Peyer's patch (tissue), 4 donors: ENCODE measurements around the gene DDX31. TPM values are rescaled to one million over a fixed set of nuclear protein-coding genes. Genes with fewer than 3 reads are reported as not detected.

Source experiments
- DNase-seq, 3 donors: peaks; one replicate each; pipeline ENCODE4 v3.0.0-alpha.2; 2017 to 2019
- H3K27ac ChIP-seq, 4 donors: fragments of 200-600 bp; sonication (generic); one replicate each; pipeline ENCODE4 v1.5.1; 2016 to 2019
- H3K27me3 ChIP-seq, 2 donors: fragments of 200-600 bp; sonication (generic); one replicate each; pipeline ENCODE4 v1.5.1; 2019
- H3K36me3 ChIP-seq, 3 donors: fragments of 200-600 bp; sonication (generic); one replicate each; pipeline ENCODE4 v1.5.1; 2016 to 2019
- H3K4me1 ChIP-seq, 4 donors: fragments of 200-600 bp; sonication (generic); one replicate each; pipeline ENCODE4 v1.5.1; 2016 to 2019
- H3K4me3 ChIP-seq, 4 donors: fragments of 200-600 bp; sonication (generic); 1 replicate in 3 of 4; 2 replicates in 1 of 4; pipeline ENCODE4 v1.5.1; 2016 to 2019; ENCODE audit warnings: mild to moderate bottlenecking in 1 of 4
- H3K9me3 ChIP-seq, 4 donors: fragments of 200-600 bp; sonication (generic); one replicate each; pipeline ENCODE4 v1.5.1; 2016 to 2019; ENCODE audit warnings: mild to moderate bottlenecking in 1 of 4
- POLR2A ChIP-seq, 2 donors: fragments of 450-650 bp; IDR thresholded peaks; one replicate each; pipeline ENCODE4 v1.5.1; 2017; ENCODE audit warnings: antibody characterized with exemption in 2 of 2, mild to moderate bottlenecking in 2 of 2, moderate library complexity in 2 of 2
- total RNA-seq, 4 donors: library from RNA; depleted of rRNA; stranded (reverse); fragments of >200 nt; gene quantifications; one replicate each; pipeline ENCODE4 v1.1.0, GENCODE V29; 2016
- TF ChIP-seq, protein P1 (sequence below), 6 experiments: fragments of 450-650 bp in 4 of 6; fragments of 200-600 bp in 2 of 6; sonication (generic) in 1 of 6; IDR thresholded peaks; one replicate each; pipeline ENCODE4 v1.5.1; 2017 to 2019; ENCODE audit warnings: antibody characterized with exemption in 6 of 6, mild to moderate bottlenecking in 3 of 6, moderate library complexity in 1 of 6

The DDX31 gene
- total RNA-seq, 4 donors from 2014 or later, result 4.9 to 14.0 (median 9.0) TPM

DNA sequence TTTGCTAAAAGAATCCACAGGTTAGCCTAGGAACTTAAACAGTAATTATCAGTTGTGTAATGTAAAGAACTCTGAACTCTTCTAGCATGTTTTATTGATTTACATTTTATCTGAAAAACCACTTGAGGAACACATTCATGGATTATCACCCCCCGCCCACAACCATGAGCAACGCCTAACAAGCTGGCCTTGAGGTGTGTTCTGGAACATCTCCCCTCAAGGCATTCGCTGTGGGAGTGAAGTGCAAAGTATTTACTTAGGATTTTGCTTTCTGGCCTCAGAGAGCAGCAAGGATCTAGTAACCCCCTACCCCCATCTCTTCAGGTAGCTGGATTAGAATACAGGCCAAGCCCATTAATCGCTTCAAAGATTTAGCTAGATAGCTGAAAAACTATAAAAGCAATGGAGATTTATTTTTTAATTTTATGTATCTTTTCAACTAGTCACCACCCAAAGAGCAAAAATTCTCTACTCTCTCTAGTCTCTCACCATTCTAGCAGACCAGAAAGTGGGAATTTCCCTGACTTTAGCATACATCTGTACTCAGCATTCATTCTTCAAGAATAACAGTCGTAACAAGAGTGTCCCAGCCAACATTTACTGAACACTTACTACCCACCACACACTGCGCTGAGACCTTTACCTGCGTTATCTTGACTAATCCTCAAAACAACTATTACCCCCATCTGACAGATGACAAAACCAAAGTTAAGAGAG is 37.2 kb downstream of the DDX31 start:
- no peak for TF ChIP-seq POLR2A (IDR thresholded peaks at IDR 0.05)
- H3K4me1 ChIP-seq, result no peaks in the 10 kb centered on the region
- H3K27me3 ChIP-seq, result no peaks in the 10 kb centered on the region
- no peak overlapping the region for H3K4me3 ChIP-seq
- no peak for DNase-seq
- no peak overlapping the region for H3K27ac ChIP-seq
- peaks cover 0 to 43% (median 0%) of the 10 kb centered on the region in 3 donors for H3K36me3 ChIP-seq
- no peaks in the 10 kb centered on the region for H3K9me3 ChIP-seq

DNA sequence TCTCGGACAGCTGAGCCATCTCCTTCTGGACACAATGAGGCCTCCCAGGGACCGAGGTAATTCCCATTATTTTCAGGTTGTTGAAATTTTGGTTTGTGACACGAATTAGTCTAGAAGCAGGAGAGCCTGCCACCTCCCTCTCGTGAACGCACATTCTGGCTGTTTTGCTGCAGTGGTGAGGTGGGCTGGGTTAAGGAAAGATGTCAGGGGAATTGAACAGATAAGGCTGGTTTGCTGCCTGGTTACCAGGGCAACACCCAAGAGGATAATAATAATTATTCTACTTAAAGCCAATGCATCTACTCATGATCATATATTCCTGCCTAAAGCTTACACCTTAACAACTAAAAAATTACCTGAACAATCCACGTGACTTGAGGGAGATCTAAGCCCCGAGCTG is 38.1 kb downstream of the DDX31 start:
- TF ChIP-seq, protein P1, sequence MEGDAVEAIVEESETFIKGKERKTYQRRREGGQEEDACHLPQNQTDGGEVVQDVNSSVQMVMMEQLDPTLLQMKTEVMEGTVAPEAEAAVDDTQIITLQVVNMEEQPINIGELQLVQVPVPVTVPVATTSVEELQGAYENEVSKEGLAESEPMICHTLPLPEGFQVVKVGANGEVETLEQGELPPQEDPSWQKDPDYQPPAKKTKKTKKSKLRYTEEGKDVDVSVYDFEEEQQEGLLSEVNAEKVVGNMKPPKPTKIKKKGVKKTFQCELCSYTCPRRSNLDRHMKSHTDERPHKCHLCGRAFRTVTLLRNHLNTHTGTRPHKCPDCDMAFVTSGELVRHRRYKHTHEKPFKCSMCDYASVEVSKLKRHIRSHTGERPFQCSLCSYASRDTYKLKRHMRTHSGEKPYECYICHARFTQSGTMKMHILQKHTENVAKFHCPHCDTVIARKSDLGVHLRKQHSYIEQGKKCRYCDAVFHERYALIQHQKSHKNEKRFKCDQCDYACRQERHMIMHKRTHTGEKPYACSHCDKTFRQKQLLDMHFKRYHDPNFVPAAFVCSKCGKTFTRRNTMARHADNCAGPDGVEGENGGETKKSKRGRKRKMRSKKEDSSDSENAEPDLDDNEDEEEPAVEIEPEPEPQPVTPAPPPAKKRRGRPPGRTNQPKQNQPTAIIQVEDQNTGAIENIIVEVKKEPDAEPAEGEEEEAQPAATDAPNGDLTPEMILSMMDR (IDR thresholded peaks at IDR 0.05), result no peak
- TF ChIP-seq POLR2A (IDR thresholded peaks at IDR 0.05), result no peak
- Histone ChIP-seq H3K36me3 (peaks cover 0 to 39% (median 0%) of the 10 kb centered on the region in 3 donors), H3K4me3 (no peak overlapping the region)

GRCh38 chr9:132631280-132631679 is 38.5 kb downstream of the DDX31 start:
- Histone ChIP-seq H3K36me3 (peaks cover 0 to 39% (median 0%) of the 10 kb centered on the region in 3 donors), H3K4me3 (no peak overlapping the region), H3K27ac (no peak overlapping the region), H3K9me3 (no peaks in the 10 kb centered on the region), H3K27me3 (no peaks in the 10 kb centered on the region), H3K4me1 (no peaks in the 10 kb centered on the region)
- DNase-seq, result no peak
- TF ChIP-seq, protein P1 (IDR thresholded peaks at IDR 0.05), result no peak
- TF ChIP-seq POLR2A (IDR thresholded peaks at IDR 0.05), result no peak

More for the DNA sequence above, 38.1 kb downstream of the DDX31 start:
- no peaks in the 10 kb centered on the region for H3K9me3 ChIP-seq
- no peak overlapping the region for H3K27ac ChIP-seq
- no peak for DNase-seq
- no peaks in the 10 kb centered on the region for H3K27me3 ChIP-seq
- no peaks in the 10 kb centered on the region for H3K4me1 ChIP-seq

DNA sequence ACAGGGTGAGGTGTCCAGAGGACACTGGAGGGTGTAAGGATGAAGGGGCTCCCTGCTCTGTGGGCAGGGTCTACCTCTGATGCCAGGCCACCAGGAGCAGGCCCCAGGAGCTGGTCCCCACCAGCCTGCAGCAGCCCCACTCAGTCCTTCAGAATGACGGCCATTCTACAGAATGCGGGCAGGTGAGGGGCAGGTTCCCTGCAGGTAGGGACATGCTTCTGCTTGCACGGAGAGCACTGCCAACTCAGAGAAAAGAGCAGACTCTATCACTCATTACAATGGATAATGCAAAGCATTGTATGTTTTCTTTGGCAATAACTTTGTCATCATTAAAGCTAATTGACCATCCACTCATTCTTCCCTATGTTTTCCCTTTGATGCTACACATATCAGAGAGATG is 39.0 kb downstream of the DDX31 start:
- Histone ChIP-seq H3K27me3 (no peaks in the 10 kb centered on the region), H3K4me1 (no peaks in the 10 kb centered on the region), H3K36me3 (peaks cover 0 to 39% (median 0%) of the 10 kb centered on the region in 3 donors), H3K27ac (no peak overlapping the region), H3K4me3 (no peak overlapping the region), H3K9me3 (no peaks in the 10 kb centered on the region)
- no peak for TF ChIP-seq POLR2A (IDR thresholded peaks at IDR 0.05)
- TF ChIP-seq, protein P1 (IDR thresholded peaks at IDR 0.05), result no peak
- DNase-seq, result no peak

DNA sequence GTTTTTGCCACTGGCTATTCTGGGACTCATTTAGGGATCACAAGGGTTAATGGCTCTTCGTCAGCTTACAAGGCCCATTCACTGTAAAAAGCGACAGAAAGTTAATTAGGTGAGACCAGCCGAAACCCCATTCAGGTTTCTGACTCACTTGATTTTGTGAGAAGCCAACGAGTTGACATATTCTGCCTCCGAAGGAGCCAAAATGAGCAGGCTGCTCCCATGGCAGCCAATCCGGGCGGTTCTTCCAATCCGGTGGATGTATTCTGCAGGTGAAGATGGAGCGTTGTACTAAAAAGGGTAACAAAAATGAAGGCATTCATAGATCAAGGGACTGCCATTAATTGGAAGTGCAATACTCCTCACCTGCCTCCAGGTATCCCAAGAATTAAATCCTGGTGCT is 39.7 kb downstream of the DDX31 start:
- no peaks in the 10 kb centered on the region for H3K27me3 ChIP-seq
- H3K9me3 ChIP-seq, result no peaks in the 10 kb centered on the region
- H3K36me3 ChIP-seq, result peaks cover 0 to 42% (median 0%) of the 10 kb centered on the region in 3 donors
- no peak for TF ChIP-seq POLR2A (IDR thresholded peaks at IDR 0.05)
- TF ChIP-seq, protein P1 (IDR thresholded peaks at IDR 0.05), result no peak
- H3K4me1 ChIP-seq, result no peaks in the 10 kb centered on the region
- DNase-seq, result no peak
- H3K4me3 ChIP-seq, result no peak overlapping the region
- no peak overlapping the region for H3K27ac ChIP-seq

GRCh38 chr9:132628746-132629145 is 41.0 kb downstream of the DDX31 start:
- Histone ChIP-seq H3K36me3 (peaks cover 0 to 45% (median 0%) of the 10 kb centered on the region in 3 donors), H3K4me1 (no peaks in the 10 kb centered on the region)
- TF ChIP-seq, protein P1 (IDR thresholded peaks at IDR 0.05), result no peak

More at GRCh38 chr9:132628746-132629145, 41.0 kb downstream of the DDX31 start:
- H3K27me3 ChIP-seq, result no peaks in the 10 kb centered on the region
- H3K4me3 ChIP-seq, result no peak overlapping the region
- no peaks in the 10 kb centered on the region for H3K9me3 ChIP-seq
- H3K27ac ChIP-seq, result no peak overlapping the region
- DNase-seq, result no peak
